HFFc6 (cell line): ENCODE results near the gene RAB13. TPM values are rescaled to one million over a fixed set of nuclear protein-coding genes. Genes with fewer than 3 reads are reported as not detected.

Experiments
- DNase-seq: peaks from one replicate; pipeline ENCODE4 v3.0.0-alpha.2; 2018
- H3K27ac Mint-ChIP-seq: 2 replicates; pipeline ENCODE4 v1.8.0; 2020; ENCODE audit warnings: mild to moderate bottlenecking, mixed read lengths
- H3K27me3 Mint-ChIP-seq: 2 replicates; pipeline ENCODE4 v1.8.0; 2021; ENCODE audit warnings: mild to moderate bottlenecking, moderate library complexity, mixed read lengths; ENCODE audit not compliant: insufficient read depth
- H3K36me3 Mint-ChIP-seq: 2 replicates; pipeline ENCODE4 v1.8.0; 2021; ENCODE audit warnings: low read depth, mixed read lengths
- H3K4me1 Mint-ChIP-seq: 2 replicates; pipeline ENCODE4 v1.8.0; 2020; ENCODE audit warnings: low read depth, mixed read lengths
- H3K4me3 Mint-ChIP-seq: 2 replicates; pipeline ENCODE4 v1.8.0; 2020; ENCODE audit warnings: mild to moderate bottlenecking, moderate library complexity, mixed read lengths
- H3K9me3 Mint-ChIP-seq: 2 replicates; pipeline ENCODE4 v1.8.0; 2020; ENCODE audit warnings: mild to moderate bottlenecking, mixed read lengths
- total RNA-seq, 6 experiments: library from RNA; stranded (reverse); fragmentation: NEBNext Ultra II Directional; extraction: Animal tissue kit (Norgen Biotek cat#: 25700); gene quantifications; 2 replicates in 1 of 6; 3 replicates in 5 of 6; pipeline ENCODE4 v1.2.3, GENCODE V29; 2021
- TF ChIP-seq, protein P1 (sequence below): fragments of 200-600 bp; sonication (generic); IDR thresholded peaks from 2 replicates; pipeline ENCODE4 v1.5.0; 2021; ENCODE audit warnings: antibody characterized with exemption, mild to moderate bottlenecking

RAB13 gene
- total RNA-seq, 6 experiments from 2014 or later: 119 to 138 (median 128) TPM

DNA sequence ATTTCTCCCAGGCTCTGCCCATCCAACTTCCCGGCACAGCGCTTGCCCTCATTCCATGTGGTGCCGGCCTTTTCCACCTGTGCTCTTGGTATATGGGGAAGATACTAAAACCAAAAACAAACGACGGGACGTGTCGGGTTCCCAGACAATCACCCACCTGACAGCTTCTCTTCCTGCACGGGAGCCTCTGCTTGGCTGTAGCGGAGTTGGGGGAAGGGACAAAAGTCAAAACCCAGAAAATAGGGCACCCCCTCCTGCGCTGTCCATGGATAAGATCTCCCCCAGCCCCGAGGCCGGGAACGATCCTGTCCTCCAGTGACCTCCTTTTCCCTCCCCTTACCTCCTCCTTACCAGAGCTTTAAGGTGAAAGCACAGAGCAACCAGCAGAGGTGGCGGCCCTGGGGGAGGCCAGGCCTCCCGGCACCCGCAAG lies 9.3 kb downstream of the RAB13 start:
- Mint-ChIP-seq H3K4me1 (peaks cover 26% of the 10 kb centered on the region), H3K27ac (peak overlapping the region; percentile 87), H3K36me3 (peaks cover 38% of the 10 kb centered on the region), H3K27me3 (peaks cover 8% of the 10 kb centered on the region), H3K9me3 (no peaks in the 10 kb centered on the region), H3K4me3 (peak overlapping the region; percentile 98)
- TF ChIP-seq, protein P1, sequence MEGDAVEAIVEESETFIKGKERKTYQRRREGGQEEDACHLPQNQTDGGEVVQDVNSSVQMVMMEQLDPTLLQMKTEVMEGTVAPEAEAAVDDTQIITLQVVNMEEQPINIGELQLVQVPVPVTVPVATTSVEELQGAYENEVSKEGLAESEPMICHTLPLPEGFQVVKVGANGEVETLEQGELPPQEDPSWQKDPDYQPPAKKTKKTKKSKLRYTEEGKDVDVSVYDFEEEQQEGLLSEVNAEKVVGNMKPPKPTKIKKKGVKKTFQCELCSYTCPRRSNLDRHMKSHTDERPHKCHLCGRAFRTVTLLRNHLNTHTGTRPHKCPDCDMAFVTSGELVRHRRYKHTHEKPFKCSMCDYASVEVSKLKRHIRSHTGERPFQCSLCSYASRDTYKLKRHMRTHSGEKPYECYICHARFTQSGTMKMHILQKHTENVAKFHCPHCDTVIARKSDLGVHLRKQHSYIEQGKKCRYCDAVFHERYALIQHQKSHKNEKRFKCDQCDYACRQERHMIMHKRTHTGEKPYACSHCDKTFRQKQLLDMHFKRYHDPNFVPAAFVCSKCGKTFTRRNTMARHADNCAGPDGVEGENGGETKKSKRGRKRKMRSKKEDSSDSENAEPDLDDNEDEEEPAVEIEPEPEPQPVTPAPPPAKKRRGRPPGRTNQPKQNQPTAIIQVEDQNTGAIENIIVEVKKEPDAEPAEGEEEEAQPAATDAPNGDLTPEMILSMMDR: no peak
- DNase-seq: no peak

DNA sequence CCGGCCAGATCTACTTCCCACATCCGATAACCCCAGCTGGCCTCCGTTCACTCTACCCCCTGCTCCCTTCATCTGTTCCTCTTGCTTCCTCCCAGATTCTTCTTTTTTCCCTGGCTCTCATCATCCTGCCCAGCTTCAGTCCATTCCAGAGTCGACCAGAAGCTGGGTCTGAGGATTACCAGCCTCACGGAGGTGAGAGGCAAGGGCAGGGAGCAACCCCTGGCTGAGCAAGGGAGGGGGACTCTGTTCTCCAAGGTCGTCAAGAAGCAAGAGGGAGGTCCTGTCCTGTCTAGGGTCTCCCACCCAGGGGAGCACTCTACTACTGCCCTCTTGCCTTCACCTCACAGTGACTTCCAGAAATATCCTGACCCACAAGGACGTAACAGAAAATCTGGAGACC lies 12.6 kb downstream of the RAB13 start:
- H3K27ac Mint-ChIP-seq: peak overlapping the region; percentile 13; the same call in 1 of the 2 replicates
- H3K36me3 Mint-ChIP-seq: peaks cover 27% of the 10 kb centered on the region
- no peak for DNase-seq
- no peak overlapping the region for H3K4me3 Mint-ChIP-seq
- peaks cover 8% of the 10 kb centered on the region for H3K27me3 Mint-ChIP-seq
- peaks cover 26% of the 10 kb centered on the region for H3K4me1 Mint-ChIP-seq
- TF ChIP-seq, protein P1: no peak
- no peaks in the 10 kb centered on the region for H3K9me3 Mint-ChIP-seq

DNA sequence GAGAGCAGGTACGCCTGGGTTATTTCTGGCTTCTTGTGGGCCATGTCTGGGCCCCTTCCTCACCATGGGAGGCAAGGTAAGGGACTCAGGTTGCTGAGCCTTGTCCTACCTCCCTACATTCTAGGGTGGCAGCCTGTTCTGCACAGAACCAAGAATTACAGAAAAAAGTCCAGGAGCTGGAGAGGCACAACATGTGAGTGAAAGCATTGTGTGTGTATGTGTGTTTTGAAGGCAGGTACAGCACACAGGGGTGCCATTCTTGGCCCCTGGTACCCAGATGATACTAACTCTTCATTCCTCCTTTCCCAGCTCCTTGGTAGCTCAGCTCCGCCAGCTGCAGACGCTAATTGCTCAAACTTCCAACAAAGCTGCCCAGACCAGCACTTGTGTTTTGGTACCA lies 13.1 kb downstream of the RAB13 start:
- TF ChIP-seq, protein P1: no peak
- Mint-ChIP-seq H3K27me3 (peaks cover 8% of the 10 kb centered on the region), H3K4me1 (peaks cover 26% of the 10 kb centered on the region), H3K9me3 (no peaks in the 10 kb centered on the region), H3K36me3 (peaks cover 25% of the 10 kb centered on the region), H3K27ac (peak overlapping the region; percentile 13; the same call in 1 of the 2 replicates), H3K4me3 (no peak overlapping the region)
- DNase-seq: no peak

DNA sequence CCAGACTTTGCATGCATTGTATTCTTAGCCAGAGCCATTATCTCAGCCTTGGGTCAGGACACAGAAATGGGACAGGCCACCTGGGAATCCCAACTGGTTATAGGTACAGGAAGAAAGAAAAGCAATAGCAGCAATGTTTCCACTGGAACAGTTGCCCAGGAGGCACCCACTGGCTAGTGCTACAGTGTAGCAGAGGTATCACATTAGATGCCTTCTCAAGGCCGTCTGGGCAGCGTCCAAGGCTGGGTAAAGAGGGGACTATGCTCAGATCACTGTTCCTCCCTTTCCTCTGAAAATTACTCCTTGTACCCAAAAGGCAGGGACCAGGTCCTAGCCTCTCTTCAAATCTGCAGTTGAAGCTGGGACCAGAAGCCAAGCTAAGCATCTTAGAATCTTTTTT lies 15.8 kb downstream of the RAB13 start:
- H3K9me3 Mint-ChIP-seq: no peaks in the 10 kb centered on the region
- DNase-seq: no peak
- TF ChIP-seq, protein P1: no peak
- no peak overlapping the region for H3K27ac Mint-ChIP-seq
- peaks cover 10% of the 10 kb centered on the region; the same call in 1 of the 2 replicates for H3K36me3 Mint-ChIP-seq
- peaks cover 35% of the 10 kb centered on the region for H3K4me1 Mint-ChIP-seq
- peaks cover 3% of the 10 kb centered on the region; the same call in 1 of the 2 replicates for H3K27me3 Mint-ChIP-seq
- H3K4me3 Mint-ChIP-seq: no peak overlapping the region

DNA sequence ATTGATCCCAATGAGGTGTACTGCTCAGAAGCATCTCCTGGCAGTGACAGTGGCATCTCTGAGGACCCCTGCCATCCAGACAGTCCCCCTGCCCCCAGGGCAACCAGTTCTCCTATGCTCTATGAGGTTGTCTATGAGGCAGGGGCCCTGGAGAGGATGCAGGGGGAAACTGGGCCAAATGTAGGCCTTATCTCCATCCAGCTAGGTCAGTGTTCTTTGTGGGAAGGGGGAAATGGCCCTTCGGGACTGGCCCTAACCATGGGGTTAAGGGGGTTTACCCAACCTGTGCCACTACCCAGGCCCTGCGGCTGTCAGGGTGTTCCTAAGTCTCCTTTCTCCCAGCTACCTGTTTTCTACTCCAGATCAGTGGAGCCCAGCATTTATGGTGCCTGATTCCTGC lies 17.2 kb downstream of the RAB13 start:
- Mint-ChIP-seq H3K36me3 (peaks cover under 1% of the 10 kb centered on the region; the same call in 1 of the 2 replicates), H3K27me3 (peaks cover 3% of the 10 kb centered on the region; the same call in 1 of the 2 replicates), H3K9me3 (no peaks in the 10 kb centered on the region), H3K27ac (no peak overlapping the region), H3K4me3 (no peak overlapping the region; the same call in 1 of the 2 replicates), H3K4me1 (peaks cover 42% of the 10 kb centered on the region)
- no peak for DNase-seq
- TF ChIP-seq, protein P1: no peak
